ENCODE measurements around the gene GBE1.

Gene GBE1

DNA sequence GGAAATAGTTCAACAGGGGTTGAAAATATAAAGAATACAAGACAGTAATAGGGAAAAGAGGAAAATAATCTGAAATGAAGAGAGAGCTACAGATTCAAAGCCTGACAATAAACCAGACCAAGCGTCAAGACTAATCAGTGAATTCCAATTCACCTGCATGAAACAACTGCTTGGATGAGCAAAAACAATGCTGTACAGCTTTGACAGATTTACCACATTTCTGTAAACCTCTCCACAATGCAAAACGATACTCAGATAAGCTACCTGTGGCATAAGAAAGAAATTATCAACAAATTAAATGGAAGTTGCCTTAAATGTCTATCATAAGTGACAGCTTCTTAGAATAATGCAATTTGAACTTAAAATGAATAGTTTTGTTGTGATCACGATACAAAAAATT, 65.4 kb downstream of the GBE1 start:
- no peak for FAIRE-seq

GRCh38 chr3:81695302-81695701, 66.1 kb downstream of the GBE1 start:
- FAIRE-seq: no peak

GRCh38 chr3:81694662-81695061, 66.8 kb downstream of the GBE1 start:
- no peak for FAIRE-seq

DNA sequence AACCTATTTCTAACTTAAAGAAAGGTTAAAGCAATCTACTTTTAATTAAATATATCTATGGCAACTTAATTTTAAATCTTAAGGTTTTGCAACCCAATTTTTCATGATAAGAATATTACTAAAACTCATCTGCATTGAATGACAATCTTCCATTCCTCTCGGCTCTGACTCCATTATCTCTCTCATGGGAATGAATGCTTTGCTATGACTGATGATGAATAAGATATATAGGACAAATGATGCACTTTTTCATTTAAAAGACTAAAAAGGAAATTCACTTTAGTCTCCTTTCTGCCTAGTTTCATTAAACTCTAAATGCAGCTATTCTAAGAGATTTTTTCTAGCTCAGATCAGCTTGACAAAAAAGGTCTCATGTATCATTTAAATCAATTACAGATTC, 68.7 kb downstream of the GBE1 start:
- no peak for FAIRE-seq

DNA sequence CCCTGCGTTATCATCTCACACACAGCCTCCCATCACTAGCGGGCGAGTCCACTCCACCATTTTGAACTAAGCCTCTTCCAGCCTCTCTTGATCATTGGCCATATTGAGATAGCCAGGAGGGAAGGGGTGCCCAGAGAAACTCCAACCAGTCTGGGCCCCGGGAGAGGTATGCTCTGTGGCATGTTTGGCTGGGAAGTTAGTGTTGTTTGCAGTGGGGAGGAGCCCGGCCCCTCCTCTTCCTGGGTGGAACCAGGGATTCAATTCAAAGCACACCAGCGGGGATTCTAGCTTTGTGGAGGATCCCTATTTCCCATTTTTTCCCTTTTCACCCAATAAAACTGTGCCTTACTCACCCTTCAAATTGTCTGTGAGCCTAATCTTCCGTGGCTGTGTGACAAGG, 71.8 kb downstream of the GBE1 start:
- no peak for FAIRE-seq

- FAIRE-seq: no peak
Measured at GRCh38 chr3:81684751-81685395, 76.6 kb downstream of the GBE1 start.

DNA sequence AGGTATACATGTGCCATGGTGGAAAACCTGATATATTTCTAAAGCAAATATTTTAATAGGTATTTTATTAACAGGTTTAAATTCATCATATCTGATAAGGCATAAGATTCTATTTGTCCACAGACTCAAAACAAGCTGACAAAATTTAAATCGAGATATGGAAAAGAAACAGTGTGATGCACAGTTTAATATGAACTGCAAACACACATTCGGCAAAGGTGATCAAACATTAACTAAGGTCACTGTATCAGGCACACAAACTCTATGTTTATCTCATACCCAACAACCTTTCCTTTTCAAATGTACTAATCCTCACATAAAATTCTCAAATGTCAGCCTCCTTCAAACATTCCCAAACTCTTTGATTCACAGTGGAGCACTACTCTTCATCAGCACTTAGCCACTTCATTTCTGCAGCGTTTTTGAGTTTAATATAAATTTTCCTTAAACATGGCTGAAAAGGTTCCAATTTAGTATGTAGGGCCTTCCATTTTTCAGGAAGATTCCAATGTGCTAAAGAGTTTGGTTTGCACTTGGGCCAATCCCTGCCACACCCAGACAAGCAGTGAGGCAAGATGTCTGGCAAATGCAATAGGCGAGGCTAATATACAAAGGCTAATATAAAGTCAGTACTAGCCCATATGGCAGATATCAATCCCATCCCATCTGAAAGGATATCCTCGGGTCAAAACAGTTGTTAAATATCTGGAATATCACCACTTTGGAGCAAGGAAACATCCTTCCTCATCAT, 84.6 kb downstream of the GBE1 start:
- FAIRE-seq: no peak

DNA sequence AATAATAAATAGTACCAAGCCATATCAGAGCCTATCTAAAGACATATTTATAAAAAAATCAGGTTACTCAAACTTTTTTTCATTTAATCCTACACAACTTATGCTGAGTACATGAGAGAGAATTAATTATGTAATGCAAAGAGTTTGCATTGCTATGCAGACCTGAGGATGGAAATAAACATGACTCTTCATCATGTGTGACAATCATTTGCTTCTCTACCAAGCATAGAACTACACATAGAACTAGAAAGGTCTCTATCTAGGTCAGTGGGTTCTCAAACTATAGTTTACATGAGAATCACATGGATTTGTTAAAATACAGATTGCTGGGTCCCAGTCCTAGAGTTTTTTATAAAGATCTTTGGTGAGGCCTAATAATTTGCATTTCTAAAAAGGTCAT, 86.8 kb downstream of the GBE1 start:
- no peak for FAIRE-seq

DNA sequence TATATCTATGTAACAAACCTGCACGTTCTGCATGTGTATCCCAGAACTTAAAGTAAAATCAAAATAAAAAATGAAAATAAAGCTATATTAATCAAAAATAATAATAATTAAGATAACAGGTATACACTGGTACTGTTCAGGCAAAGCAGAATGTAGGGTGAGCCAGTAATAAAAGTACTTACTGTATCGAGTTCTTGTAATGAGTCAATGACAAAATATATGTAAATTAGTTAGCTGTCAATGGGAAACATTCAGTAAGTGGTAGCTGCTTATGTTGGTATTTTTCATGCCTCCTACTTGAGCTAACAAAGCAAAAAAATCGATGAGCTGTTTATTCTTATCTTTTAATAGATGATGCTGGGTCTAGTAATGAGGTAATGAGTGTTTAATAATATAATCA, 93.2 kb downstream of the GBE1 start:
- FAIRE-seq: no peak

DNA sequence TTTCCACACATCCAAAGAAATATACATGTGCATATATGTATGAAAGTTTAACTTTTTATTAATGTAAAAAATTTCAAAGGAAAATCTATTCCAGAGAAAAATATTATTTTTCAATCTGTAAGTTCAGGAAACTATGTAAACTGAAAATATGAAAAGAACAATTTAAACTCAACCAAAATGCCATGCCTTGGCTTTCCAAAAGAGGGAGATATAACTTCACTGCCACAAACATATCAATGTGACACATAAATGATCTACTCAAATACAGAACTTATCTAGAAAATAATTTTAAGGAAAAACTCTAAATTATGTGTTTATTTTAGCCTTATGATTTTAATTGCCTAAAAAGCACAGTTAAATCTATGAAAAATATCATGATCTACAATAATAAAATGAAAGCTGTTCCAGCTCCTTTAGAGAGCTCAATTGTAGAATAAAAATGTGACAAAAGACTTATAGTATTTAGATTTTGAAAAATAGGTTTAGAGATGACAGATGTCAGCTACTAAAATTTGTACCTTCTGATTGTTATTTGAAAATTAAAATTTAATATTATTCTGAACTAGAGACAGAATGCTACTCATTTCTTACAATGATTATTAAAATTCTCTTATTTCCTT, 94.8 kb downstream of the GBE1 start:
- peak; percentile 93 for FAIRE-seq

- FAIRE-seq: no peak
Measured at GRCh38 chr3:81663114-81663513, 98.3 kb downstream of the GBE1 start.

- no peak for FAIRE-seq
Measured at GRCh38 chr3:81660036-81660435, 101.4 kb downstream of the GBE1 start.

DNA sequence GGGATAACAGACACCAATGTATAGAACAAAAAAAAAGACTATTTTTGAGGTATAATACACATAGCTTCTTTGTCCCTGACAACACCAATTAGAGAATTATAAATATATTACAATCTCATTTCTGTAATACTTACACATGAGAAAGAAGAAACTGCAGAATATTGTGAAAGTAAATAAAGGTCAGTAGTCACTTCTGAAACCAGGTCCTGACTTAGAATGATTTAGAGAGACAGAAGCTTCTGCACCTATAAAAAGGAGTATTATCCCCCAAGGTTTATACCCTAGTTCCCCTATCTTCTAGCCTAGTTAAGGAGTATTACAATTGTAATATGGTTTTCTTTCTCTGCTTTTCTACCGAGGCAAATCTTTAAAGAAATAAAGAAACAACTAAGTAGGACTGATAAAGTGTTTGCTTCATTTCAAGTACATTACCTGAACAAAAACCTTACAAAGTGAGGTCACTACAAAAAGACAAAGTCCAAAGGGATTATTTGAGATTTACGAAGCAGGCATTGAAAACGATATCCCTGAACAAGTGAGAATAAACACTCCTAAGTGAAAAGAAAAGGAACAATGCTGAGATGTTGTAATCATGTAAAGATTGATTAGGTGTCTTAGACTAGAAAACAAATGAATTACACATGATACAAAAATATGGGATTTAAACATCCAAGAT, 103.0 kb downstream of the GBE1 start:
- FAIRE-seq: no peak

DNA sequence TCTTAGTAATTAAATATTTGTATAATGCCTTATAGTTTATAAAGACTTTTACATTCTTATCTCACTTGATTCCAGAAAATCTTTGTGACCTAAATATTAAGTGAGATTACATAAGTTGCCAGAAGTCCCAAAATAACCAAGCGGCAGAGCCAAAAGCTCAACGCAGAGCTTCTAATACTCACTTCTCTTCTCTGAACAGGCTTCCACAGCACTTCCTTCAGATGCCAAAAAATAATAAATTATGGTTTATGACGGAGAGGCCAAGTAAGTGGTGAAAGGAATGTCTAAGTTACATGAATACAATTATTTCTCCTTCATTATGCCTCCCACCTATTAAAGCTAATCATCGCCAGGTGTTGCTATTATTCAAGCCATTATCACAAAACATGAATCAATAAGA, 110.3 kb downstream of the GBE1 start:
- no peak for FAIRE-seq

GRCh38 chr3:81650187-81650586, 111.3 kb downstream of the GBE1 start:
- FAIRE-seq: no peak

DNA sequence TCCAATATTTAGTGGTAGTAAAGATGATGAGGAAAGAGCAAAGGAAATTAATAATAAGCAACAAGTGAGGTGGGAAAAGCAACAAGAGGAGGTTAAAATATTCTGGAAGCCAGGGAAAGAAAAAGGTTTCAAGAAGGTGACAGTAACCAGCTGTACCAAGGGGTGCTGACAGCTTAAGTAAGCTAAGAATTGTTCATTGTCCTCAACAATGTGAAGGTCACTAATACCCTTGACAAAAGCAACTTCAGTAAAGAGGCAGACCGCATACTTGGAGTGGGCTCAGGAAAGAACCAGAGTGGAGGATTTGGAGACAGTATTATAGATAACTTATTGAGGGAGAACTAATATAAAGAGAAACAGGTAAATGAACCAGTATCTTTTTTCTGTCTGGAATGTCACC, 116.2 kb downstream of the GBE1 start:
- no peak for FAIRE-seq

GRCh38 chr3:81643721-81644120, 117.7 kb downstream of the GBE1 start:
- FAIRE-seq: peak; percentile 3

- no peak for FAIRE-seq
Measured at GRCh38 chr3:81638480-81638879, 123.0 kb downstream of the GBE1 start.

DNA sequence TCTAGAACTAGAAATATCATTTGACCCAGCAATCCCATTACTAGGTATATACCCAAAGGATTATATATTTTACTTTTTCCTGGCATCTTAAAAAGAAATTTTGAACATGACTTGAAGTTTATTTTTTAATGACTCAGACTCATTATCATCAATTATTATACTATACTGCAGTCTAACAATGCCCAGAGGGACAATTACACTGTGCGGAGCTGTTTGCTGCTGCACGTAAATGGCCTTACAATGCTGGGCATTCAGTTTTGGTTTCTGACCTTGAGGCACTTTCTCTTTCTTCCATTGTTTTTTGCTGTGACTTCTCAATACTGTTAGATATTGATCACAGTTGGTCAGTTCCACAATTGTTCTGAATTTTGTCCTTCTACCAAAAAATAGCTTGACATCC, 128.8 kb downstream of the GBE1 start:
- FAIRE-seq: no peak

DNA sequence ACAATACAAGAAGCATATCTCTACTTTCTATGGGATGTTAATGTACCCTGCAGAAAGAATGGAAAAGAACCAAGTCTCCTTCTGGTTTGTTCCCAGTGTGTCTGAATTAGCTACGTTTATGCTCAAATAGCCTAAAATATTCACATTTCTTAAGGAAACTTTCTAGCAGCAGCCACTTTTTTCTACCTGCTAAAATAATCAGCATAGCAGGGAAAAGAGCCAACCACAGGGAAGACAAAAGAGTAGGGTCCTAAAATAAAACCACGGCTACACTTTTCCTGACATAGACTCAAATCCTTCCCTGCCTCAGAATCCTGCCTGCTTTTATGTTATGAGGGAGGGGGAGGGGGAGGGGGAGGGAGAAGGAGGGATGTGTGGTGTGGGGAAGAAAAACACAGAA, 136.7 kb downstream of the GBE1 start:
- FAIRE-seq: no peak

- no peak for FAIRE-seq
Measured at GRCh38 chr3:81622395-81622794, 139.1 kb downstream of the GBE1 start.

DNA sequence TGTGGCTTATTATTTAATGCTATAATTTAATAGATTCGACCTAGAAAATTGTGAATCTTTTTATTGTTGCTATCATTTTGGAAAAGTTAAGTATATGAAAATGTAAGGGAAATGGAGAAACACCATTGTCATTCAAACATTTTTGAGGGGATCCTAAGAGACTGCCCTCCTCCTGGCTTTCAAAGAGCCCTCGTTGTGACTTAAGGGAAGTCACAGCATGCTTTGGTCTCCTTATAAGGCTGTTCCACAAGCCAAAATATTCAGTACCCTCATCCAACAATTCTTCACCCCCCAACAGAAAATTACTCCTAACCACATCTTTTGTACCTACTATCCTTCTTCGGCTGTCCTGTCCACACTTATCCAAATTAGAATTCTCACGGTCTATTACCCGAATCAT, 140.2 kb downstream of the GBE1 start:
- FAIRE-seq: no peak

DNA sequence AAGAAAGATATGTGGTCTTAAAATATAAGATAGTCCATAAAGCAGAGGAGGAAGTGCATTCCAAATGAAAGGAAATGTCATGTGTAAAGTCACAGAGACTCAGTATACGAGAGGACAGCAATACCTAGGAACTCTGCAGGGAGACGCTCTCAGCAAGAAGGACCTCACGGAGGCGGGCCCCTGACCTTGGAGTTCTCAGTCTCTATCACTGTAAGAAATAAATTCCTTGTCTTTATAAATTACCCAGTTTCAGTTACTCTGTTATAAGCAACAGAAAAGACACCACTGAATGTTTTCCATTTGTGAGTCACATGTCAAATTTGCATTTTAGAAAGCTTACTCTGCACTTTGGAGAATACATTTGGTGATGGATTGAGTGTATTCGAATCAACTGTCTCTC, 140.6 kb downstream of the GBE1 start:
- no peak for FAIRE-seq

DNA sequence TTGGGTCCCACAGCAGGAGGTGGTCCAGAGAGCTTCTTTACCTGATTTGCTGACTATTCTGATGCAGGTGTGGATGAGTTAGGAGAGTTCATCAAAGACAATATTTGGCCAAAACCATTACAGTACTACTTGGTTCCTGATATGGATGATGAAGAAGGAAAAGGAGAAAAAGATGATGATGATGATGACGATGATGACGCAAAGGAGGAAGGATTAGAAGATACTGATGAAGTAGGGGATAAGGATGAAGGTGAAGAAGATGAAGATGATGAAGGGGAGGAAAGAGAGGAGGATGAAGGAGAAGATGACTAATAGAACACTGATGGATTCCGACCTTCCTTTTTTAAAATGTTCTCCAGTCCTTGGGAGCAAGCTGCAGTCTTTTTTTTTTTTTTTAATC, 148.7 kb downstream of the GBE1 start:
- no peak for FAIRE-seq

All from G401.6 (cell line).